Stimulated activated naive CD4-positive, alpha-beta T cell (primary cell): ENCODE measurements around the gene CYP2W1.
A peak's percentile ranks its signal among the peaks of the same experiment; 100 is the strongest.

ENCODE experiments used
- DNase-seq, 6 experiments: peaks; one replicate each; lab custom pipeline; 2025; lab: John Stamatoyannopoulos, UW

Gene CYP2W1

DNA sequence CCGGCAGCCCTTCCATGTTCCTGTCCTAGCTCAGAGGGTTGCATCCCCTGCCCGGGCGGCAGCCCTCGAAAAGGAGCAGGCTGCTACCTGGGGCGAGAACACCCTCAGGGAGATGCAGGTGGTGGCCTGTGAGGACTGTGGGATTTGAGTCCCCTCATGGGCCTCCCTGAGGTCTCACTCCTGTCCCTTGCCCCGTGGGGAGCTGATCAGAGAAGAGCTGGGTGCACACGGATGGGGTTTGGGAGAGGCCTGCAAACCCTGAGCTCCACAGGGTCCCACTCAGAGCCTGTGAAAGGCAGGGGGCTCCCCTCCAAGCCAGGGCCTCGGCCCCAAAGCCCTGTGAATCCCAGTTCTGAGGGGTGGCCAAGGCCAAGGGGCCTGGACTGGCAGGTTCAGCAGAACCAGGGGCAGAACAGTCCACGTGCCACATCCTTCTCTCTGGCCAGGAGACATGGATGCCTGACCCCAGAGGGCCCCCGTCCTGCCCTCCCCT, 424 bp upstream of the CYP2W1 start:
- DNase-seq = no peak

DNA sequence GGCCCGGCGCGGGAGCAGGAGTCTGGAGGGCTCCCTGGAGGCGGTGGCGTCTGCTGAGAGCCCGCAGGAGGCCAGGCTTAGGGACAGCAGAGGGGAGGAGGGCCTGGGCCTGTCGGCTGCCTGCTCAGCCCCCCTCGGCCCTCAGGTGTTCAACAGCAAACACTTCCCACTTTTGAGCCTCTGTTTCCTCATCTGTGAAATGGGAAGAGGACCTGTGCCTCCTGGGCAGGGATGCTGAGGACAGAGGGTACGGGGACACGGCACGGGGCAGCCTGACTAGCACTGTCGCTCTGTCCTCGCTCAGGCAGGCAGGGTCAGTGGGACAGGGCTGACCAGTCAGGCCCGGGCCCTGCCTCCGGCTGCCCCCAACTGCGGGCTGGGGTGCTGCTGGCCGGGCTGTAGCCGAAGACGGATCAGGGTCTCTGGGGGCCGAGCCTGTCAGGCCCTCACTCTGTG, 663 bp downstream of the CYP2W1 start:
- DNase-seq = no peak

DNA sequence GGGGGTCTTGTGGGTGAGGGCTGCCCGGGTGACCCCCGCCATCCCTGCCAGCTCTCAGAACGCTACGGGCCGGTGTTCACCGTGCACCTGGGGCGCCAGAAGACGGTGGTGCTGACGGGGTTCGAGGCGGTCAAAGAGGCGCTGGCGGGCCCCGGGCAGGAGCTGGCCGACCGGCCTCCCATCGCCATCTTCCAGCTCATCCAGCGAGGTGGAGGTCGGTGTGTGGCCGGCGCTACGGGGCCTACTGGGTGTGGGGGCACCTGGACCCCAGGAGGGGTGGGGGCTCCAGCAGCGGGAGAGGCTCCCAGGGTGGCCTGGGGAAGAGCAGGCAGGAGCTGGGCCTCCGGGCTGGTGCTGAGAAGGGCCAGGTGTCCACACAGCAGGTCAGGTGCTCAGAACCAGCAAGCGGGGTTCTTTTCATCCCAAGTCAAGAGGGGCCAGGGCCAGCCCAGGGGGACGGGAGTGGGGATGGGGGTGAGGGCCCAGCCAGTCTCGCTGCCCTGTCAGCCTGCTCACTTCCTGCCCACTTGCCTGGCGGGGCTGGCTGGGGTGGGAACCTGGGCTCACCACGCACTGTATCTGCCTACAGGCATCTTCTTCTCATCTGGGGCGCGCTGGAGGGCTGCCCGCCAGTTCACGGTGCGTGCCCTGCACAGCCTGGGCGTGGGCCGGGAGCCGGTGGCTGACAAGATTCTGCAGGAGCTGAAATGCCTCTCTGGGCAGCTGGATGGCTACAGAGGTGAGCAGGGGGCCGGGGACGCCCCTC, 1.6 kb downstream of the CYP2W1 start:
- DNase-seq = no peak

DNA sequence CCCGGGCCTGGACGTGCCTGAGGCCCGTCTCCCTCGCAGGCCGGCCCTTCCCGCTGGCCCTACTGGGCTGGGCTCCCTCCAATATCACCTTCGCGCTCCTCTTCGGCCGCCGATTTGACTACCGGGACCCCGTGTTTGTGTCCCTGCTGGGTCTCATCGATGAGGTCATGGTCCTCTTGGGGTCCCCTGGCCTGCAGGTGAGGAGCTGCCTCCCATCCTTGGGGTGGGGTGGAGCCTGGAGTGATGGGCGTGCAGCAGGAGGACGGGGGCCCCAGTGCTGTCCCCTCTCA, 2.1 kb downstream of the CYP2W1 start:
- DNase-seq = no peak

DNA sequence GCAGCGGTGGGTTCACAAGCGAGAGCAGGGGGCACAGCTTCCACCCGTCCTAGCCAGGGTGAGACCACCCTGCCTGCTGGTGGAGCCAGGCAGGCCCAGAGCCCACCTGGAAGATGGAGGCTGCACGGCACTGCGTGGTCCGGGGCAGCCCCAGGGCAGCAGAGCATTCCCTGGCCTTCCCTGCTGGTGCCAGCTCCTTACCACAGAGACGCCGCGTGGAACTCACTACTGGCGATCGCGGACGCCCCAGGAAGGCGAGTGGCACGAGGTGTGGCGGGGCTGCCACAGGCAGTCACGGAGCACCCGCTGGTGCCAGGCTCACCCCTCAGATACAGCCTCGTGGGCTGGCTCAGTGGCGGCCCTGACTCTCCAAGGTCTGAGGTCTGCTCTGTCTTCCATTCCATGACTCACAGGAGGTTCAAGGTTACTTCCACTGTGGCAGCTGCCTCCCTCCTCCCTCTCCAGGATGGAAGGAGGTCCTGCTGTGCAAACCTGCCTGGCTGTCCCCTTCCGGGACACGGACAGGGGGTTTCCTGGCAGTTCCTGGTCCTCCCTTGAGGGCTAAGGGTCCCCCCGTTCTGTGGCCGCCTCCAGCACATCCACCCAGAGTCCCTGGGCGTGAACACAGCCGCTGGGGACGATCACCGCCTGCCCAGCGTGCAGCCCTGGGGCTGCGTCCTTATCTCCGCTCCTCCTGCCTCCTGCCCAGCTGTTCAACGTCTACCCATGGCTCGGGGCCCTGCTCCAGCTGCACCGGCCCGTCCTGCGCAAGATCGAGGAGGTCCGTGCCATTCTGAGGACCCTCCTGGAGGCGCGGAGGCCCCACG, 3.1 kb downstream of the CYP2W1 start:
- no peak for DNase-seq

DNA sequence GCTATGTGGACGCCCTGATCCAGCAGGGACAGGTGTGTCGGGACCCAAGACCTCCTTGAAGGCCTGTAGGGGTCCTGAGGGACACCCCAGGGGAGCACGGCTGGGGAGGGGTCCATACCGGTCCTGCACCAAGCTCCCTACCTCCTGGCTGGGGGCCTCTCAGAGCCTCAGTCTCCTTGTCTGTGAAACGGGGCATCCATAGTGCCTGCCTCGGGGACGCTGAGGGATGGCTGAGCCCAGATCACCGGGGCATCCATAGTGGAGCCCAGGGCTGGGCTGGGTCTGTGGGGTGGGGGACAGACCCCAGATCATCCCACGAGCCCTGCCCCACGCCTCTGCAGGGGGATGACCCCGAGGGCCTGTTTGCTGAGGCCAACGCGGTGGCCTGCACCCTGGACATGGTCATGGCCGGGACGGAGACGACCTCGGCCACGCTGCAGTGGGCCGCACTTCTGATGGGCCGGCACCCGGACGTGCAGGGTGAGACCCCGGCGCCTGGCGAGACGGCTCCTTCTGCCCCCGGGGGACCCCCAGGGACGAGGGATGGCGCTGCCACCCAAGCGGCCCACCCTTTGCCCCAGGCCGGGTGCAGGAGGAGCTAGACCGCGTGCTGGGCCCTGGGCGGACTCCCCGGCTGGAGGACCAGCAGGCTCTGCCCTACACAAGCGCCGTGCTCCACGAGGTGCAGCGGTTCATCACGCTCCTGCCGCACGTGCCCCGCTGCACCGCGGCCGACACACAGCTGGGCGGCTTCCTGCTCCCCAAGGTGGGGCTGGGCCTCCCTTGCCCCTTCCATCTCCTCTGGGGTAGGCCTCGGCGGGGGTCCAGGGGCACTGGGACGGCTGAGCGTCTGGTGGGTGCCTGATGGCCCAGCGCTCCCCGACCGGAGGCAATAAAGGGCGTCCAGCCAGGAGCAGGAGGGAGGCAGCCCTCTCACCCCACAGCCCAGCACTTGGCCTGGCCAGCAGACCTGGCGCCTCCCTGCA, 4.1 kb downstream of the CYP2W1 start:
- no peak for DNase-seq

DNA sequence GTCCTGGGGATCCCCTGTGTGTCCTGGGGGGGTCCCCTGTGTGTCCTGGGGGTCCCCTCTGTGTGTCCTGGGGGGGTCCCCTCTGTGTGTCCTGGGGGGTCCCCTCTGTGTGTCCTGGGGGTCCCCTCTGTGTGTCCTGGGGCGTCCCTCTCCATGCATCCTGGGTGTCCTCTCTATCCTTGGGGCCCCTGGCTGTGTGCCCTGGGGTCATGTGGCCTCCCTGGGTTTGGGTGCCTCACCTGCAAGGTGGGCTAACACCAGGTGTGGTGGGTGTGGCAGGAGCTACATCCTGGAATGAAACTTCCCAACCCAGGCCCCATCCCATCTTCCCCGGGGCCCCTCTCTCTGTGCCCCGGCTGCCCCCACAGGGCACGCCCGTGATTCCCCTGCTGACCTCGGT, 4.9 kb downstream of the CYP2W1 start:
- DNase-seq = no peak

DNA sequence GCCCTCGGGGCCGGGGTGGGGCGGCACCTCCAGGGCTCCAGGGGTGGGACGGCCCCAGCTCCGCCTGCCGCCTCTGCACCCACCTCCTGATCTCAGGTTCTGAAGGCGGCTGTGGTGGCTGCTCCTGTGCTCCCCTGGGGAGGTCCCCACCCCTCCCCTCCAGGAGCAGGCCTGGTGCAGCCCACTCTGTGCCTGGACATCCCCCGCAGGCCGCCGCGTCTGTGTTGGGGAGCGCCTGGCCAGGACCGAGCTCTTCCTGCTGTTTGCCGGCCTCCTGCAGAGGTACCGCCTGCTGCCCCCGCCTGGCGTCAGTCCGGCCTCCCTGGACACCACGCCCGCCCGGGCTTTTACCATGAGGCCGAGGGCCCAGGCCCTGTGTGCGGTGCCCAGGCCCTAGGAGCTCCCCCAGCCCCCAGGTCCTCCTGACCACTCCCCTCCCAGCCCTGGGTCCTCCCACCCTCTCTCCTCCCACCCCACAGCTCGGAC, 5.5 kb downstream of the CYP2W1 start:
- DNase-seq = no peak

DNA sequence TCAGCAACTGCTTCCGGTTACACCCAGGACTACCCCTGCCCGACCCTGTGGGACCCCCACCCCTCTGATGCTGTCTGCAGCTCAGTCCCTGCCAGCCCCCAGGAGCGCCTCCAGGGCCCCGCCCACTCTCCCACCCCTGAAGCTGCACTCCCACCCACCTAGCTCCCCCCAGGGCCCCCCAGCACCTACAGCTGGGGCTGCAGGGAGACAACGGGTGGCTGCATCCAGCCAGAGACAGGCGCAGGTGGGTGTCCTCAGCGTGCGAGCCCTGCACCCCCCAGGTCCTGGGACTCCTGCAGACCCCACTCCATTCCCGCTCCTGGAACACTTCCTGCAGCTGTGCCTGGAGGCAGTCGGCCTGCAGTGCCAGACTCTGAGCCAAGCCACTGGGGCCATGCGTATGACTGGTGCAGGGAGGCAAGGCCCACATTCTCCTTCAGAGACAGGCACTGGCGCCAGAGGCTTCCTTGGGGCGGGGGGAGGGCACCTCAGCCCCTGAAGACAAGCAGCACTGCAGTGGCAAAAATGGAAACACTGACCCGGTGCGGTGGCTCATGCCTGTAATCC, 6.1 kb downstream of the CYP2W1 start:
- no peak for DNase-seq

GRCh38 chr7:990352-990932, 7.5 kb downstream of the CYP2W1 start:
- no peak for DNase-seq

DNA sequence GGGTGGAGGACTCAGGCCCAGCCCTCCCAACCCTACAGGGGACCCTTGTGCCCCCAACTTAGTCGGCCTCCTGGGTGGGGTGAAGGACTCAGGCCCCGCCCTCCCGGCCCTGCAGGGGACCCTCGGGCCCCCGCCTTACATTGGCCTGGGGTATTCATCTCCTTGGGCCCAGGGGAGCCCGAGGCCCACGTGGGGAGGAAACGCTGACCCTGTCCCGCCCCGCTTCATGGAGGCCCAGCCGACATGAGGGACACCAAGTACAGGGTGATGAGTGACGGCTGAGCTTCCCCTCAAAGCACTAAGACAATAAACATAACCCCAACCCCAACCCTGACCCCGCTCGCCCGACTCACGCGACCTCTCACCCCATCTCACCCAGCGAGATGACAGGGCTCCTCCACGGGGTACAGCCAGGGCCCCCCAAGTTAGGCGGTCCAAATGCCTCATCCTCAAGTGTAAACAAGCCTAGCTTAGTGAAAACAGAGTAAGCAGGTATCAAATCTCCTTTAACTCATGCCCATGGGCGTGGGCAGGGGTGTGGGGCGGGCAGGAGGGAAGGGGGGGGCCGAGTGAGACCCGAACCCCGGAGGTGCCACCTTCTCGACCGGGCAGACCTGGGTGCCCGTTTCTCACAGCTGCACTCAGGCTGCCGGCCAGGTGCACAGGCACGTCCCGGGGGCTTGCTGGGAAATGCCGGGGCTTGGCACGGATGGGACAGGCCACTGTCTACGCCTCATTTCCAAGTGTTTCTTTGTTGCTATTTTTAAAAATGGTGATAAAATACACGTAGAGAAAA, 8.2 kb downstream of the CYP2W1 start:
- DNase-seq = no peak

GRCh38 chr7:991729-992656, 9.0 kb downstream of the CYP2W1 start:
- no peak for DNase-seq

- DNase-seq = peak; percentile 74 to 92 (median 88)
These were observed 10.0 kb downstream of the CYP2W1 start for GRCh38 chr7:992709-993607.

- DNase-seq = no peak
These were observed 11.8 kb downstream of the CYP2W1 start for GRCh38 chr7:994592-995308.

- DNase-seq = no peak
These were observed 12.6 kb downstream of the CYP2W1 start for GRCh38 chr7:995571-995970.

DNA sequence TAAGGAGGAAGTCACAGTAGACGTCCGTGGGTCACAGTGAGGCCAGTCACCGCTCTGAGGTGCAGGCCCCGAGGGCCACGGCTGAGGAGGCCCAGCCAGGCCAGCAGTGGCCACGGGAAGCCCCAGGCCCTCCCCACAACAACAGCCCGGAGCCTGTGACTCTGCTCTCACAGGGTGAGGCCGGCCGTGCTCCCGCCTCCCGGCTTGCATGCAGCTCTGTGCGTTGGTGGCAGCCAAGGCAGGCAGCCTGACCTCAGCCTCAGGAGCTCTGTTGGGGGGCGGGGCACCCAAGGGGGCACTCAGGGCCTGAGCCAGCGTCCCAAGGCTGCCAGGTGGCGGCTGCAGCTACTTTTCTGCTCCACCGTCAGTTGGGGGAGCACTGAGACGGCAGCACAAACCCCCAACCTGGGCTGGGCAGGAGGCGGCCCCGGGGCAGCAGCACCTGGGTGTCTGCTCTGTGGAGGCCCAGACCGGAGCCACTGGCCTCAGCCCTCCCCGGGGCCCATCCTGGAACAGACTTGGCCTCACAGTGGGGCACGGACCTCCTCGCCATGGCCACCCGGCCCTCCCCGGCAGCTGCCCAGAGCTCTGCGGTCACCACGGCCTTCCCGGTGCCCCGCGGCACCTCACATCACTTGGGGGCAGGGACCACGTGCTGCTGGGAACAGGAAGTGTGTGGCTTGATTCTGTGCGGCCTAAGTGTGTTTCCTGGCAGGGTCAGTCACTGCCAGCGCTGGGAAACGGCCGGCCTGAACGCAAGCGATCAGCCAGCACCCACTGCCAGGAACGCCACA, 13.3 kb downstream of the CYP2W1 start:
- no peak for DNase-seq
